ENCODE results near the gene GPX1.
A peak's percentile ranks its signal among the peaks of the same experiment; 100 is the strongest.
"Not testable (repeated sequence)": the region's sequence is repeated elsewhere in the genome, so short reads cannot be mapped to it uniquely, and the experiment has no call there.

Gene GPX1

DNA sequence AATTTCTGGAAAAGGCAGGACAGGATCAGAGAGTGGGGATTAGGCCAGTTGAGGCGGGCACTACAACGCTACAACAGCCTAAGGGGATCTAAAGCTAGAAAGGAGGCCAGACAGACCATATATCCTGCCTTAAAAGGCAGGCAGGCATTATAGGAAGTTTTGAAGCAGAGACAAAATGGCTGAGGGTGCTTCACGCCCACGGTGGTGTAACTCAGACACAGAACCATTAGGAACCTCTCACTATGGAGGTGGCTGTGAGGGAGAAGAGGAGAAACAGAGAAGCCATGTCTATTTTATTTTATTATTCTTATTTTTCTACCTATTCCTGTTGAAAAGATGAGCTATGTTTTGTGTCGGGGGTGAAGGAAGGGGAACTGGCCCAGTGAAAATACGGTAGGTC, 16.2 kb downstream of the GPX1 start:
- no peak overlapping the region for H3K4me3 ChIP-seq (ENCODE audit: low read depth, low read length)
- TF ChIP-seq, protein P1, sequence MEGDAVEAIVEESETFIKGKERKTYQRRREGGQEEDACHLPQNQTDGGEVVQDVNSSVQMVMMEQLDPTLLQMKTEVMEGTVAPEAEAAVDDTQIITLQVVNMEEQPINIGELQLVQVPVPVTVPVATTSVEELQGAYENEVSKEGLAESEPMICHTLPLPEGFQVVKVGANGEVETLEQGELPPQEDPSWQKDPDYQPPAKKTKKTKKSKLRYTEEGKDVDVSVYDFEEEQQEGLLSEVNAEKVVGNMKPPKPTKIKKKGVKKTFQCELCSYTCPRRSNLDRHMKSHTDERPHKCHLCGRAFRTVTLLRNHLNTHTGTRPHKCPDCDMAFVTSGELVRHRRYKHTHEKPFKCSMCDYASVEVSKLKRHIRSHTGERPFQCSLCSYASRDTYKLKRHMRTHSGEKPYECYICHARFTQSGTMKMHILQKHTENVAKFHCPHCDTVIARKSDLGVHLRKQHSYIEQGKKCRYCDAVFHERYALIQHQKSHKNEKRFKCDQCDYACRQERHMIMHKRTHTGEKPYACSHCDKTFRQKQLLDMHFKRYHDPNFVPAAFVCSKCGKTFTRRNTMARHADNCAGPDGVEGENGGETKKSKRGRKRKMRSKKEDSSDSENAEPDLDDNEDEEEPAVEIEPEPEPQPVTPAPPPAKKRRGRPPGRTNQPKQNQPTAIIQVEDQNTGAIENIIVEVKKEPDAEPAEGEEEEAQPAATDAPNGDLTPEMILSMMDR (IDR thresholded peaks at IDR 0.05; ENCODE audit: borderline replicate concordance, insufficient read depth, low read depth, low read length) = no peak

DNA sequence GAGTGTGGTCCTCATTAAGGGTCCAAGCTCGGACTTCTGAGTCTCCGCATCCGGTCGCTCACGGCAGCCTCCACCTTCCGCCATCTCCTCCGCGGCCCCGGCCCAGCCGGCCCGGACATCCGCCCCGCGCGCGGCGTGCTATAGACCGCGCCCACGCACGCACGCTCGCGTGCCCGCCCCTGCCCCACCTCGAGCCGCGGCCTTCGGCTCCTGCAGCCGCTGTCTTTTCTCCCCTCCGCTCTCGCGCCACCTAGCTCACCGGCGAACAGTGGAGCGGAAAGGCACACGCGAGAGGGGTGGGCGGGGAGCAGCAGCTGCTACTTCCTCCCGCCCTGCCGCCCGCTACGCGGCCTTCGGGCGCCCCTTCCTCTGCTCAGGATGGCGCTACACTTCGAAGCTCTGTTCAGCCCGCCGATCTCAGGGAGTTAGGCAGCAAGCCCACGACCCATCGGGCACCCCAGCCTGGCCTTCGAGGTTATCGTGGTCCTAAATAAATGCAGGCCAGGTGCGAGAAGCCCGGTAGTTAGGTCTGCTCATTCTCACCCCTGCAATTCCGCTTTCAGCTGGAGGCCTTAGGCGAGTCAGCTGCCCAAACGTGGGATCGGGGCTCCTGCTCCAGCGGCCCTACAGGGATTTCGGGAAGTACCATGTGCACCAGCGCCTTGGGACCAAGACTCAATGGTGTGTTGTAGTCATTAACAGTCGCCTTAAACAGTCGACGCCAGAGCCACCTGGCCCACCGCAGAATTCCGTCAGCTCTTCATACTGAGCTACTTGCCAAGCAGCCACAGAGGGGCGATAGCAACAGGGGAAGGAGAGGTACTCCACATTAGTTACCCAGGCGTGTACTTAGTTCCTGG, 18.0 kb downstream of the GPX1 start, which contains the start of gene USP4:
Gene USP4 (minus strand): TSS at position 113 of the 860 bp plus-strand sequence. CDS start 29 bp downstream, at position 84.
- TF ChIP-seq, protein P1 (IDR thresholded peaks at IDR 0.05; ENCODE audit: borderline replicate concordance, insufficient read depth, low read depth, low read length) = peak; percentile 72
- peak within 1 kb of the TSS; percentile 94 for H3K4me3 ChIP-seq (ENCODE audit: low read depth, low read length)

DNA sequence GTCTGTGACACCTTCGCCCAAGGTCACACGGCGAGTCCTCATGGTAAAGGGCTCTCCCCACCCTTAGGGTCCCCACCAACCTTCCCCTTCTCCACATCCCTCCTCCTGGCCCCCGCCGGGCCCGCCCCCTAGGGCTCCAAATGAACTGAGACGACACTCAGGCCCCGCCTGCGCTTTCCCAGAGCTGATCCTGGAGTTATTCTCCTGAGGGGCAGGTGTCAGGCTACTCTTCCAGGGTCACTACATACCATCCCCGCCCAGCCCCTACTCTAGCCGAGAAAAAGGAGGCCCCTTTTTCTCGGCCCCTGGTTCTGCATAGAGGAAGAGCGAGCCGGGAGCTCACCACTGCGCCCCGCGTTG, 18.6 kb downstream of the GPX1 start:
- H3K4me3 ChIP-seq (ENCODE audit: low read depth, low read length) = peak overlapping the region; percentile 94
- TF ChIP-seq, protein P1 (IDR thresholded peaks at IDR 0.05; ENCODE audit: borderline replicate concordance, insufficient read depth, low read depth, low read length) = no peak

DNA sequence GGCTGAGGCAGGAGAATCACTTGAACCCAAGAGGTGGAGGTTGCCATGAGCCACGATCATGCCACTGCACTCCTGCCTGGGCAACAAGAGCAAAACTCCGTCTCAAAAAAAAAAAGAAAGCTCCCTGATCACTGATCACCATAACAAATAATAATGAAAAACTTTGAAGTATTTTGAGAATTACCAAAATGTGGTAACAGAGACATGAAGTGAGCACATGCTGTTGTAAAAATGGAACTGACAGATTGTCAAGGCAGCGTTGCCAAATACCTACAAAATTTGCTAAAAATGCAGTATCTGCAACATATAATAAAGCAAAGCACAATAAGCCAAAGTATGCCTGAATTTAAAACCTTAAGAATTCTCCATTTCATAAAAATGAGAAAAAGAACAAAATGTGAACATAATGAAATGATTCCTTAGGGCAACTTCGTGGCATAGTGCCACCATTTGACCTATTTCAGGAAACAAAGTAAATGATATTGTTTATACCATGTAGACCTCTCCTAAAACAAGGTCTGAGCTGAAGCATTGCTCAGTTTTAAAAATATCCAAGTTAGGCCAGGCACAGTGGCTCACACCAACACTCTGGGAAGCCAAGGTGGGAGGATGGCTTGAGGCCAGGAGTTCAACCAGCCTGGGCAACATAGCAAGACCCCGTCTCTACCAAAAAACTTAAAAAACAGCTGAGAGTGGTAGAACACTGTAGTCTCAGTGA, 24.1 kb downstream of the GPX1 start:
- no peak overlapping the region for H3K4me3 ChIP-seq (ENCODE audit: low read depth, low read length)
- TF ChIP-seq, protein P1 (IDR thresholded peaks at IDR 0.05; ENCODE audit: borderline replicate concordance, insufficient read depth, low read depth, low read length) = no peak

DNA sequence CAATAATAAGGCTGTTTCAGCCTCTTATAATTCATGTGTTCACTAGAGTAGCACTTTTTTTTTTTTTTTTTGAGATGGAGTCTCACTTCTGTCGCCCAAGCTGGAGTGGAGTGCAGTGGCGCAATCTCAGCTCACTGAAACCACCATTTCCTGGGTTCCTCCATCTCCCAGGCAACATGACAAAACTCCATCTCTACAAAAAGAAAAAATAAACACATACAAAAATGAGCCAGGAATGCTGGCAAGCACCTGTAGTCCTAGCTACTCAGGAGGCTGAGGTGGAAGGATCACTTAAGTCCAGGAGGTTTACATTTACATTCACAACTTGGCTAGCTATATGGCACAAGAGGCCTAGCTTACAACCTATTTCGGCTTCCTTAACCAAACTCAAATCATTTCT, 25.1 kb downstream of the GPX1 start:
- no peak overlapping the region for H3K4me3 ChIP-seq (ENCODE audit: low read depth, low read length)
- TF ChIP-seq, protein P1 (IDR thresholded peaks at IDR 0.05; ENCODE audit: borderline replicate concordance, insufficient read depth, low read depth, low read length) = no peak

DNA sequence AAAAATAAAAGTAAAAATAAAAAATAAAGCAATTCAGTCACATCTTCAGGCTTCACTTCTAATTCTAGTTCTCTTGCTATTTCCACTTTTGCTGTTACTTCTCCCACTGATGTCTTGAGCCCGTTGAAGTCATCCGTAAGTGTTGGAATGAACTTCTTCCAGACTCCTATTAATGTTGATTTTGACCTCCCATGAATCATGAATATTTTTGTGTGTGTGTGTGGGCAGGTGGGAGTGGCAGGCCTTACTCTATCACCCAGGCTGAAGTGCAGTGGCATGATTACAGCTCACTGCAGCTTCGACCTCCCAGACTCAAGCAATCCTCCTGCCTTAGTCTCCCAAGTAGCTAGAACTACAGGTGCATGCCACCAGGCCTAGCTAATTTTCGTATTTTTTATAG, 29.0 kb downstream of the GPX1 start:
- no peak overlapping the region for H3K4me3 ChIP-seq (ENCODE audit: low read depth, low read length)
- TF ChIP-seq, protein P1 (IDR thresholded peaks at IDR 0.05; ENCODE audit: borderline replicate concordance, insufficient read depth, low read depth, low read length) = no peak

DNA sequence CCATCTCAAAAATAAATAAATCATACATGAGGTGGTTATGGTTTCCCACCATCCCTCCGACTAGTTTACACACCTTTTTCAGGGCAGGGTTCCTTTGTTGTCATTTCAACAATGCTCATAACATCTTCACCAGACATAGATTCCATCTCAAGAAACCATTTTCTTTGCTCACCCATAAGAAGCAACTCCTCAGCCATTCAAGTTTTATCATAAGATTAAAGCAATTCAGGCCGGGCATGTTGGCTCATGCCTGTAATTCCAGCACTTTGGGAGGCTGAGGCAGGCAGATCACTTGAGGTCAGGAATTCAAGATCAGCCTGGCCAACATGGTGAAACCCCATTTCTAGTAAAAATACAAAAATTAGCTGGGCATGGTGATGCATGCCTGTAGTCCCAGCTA, 29.8 kb downstream of the GPX1 start:
- not testable (repeated sequence) for H3K4me3 ChIP-seq (ENCODE audit: low read depth, low read length)

All from GM12875 (cell line).